ENCODE data around the gene ANAPC2.

DNA sequence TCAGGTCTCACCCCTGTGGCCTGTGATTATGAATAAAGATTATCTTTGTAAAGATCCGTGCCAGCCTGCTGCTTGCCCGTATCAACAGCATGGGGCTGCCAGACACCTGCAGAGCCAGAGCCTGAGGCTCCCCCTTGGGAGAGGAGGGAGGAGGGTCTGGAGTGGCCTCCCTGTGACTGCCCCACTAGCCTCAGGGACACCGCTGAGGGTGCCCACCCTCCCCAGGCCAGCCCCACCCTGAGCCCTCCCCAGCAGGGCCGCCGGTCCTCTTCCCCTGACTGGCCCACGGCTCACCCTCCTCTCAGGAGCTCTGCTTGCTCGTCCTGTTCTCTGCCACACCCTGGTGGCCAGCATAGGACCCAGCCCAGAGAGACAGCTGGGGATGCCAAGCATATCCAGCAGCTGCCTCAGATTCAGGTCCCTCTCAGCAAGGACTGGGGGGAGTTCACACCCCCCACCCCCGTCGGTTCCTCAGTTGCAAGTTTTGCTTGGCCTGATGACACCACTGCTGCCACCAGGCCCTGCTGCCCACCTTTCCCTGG lies 2.0 kb upstream of the ANAPC2 start:
- TF ChIP-seq, protein P1, sequence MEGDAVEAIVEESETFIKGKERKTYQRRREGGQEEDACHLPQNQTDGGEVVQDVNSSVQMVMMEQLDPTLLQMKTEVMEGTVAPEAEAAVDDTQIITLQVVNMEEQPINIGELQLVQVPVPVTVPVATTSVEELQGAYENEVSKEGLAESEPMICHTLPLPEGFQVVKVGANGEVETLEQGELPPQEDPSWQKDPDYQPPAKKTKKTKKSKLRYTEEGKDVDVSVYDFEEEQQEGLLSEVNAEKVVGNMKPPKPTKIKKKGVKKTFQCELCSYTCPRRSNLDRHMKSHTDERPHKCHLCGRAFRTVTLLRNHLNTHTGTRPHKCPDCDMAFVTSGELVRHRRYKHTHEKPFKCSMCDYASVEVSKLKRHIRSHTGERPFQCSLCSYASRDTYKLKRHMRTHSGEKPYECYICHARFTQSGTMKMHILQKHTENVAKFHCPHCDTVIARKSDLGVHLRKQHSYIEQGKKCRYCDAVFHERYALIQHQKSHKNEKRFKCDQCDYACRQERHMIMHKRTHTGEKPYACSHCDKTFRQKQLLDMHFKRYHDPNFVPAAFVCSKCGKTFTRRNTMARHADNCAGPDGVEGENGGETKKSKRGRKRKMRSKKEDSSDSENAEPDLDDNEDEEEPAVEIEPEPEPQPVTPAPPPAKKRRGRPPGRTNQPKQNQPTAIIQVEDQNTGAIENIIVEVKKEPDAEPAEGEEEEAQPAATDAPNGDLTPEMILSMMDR (IDR thresholded peaks at IDR 0.05), result no peak
- TF ChIP-seq POLR2A (IDR thresholded peaks at IDR 0.05) (no peak), EP300 (IDR thresholded peaks at IDR 0.05) (no peak)

All from ovary (tissue), 3 donors.